AG09309 (cell line): ENCODE data around the gene KCNJ10.

ENCODE experiments used
- DNase-seq: peaks from one replicate; pipeline ENCODE4 v3.0.0-alpha.2; 2010; ENCODE audit warnings: low read depth
- H3K4me3 ChIP-seq: 2 replicates; pipeline ENCODE4 v1.5.1; 2011; ENCODE audit warnings: mild to moderate bottlenecking, low read depth, low read length, moderate library complexity; ENCODE audit not compliant: control insufficient read depth
- CTCF ChIP-seq: IDR thresholded peaks from 2 replicates; pipeline ENCODE4 v1.5.1; 2011; ENCODE audit warnings: mild to moderate bottlenecking, low read depth, low read length, inconsistent platforms; ENCODE audit not compliant: insufficient read depth, control insufficient read depth; ENCODE audit errors: missing control alignments

The KCNJ10 gene

GRCh38 chr1:159986531-159986930, 83.4 kb downstream of the KCNJ10 start:
- no peak for TF ChIP-seq CTCF
- DNase-seq = no peak
- no peak overlapping the region for H3K4me3 ChIP-seq

DNA sequence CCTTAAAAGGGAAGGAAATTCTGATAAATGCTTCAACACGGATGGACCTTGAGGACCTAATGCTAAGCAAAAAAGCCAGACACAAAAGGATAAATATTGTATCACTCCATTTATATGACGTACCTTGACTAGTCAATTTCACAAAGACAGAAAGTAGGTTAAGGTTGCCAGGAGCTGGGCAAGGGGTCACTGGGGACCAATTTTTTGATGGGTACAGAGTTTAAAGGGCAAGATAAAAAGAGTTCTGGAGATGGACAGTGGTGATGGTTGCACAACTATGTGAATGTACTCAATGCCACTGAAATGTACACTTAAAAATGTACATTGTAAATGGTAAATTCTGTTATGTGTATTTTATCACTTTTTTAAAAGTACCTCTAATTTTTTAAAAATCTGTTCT, 83.9 kb downstream of the KCNJ10 start:
- no peak for DNase-seq
- TF ChIP-seq CTCF = no peak
- H3K4me3 ChIP-seq = no peak overlapping the region

GRCh38 chr1:159985473-159985872, 84.5 kb downstream of the KCNJ10 start:
- no peak overlapping the region for H3K4me3 ChIP-seq
- DNase-seq = no peak
- no peak for TF ChIP-seq CTCF

GRCh38 chr1:159983681-159984080, 86.3 kb downstream of the KCNJ10 start:
- no peak for DNase-seq
- H3K4me3 ChIP-seq = no peak overlapping the region
- no peak for TF ChIP-seq CTCF

DNA sequence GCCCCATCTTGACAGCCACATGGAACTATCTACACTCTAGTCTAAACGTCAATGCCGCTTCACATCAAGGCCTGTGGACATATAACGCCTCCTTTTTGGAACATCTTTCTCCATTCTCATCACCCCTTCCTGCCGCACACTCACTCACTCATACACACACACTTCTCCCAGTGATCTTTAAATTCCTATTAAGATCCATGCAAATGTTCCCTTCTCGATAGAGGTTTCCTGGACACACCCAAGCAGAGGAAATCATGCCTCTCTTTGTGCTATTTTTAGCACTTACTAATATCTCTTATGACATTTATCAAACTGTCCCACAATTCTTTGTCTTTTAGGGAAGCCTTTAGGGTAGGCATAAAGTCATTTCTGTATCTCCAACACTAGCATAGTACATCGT, 87.7 kb downstream of the KCNJ10 start:
- no peak for TF ChIP-seq CTCF
- DNase-seq = no peak
- no peak overlapping the region for H3K4me3 ChIP-seq

DNA sequence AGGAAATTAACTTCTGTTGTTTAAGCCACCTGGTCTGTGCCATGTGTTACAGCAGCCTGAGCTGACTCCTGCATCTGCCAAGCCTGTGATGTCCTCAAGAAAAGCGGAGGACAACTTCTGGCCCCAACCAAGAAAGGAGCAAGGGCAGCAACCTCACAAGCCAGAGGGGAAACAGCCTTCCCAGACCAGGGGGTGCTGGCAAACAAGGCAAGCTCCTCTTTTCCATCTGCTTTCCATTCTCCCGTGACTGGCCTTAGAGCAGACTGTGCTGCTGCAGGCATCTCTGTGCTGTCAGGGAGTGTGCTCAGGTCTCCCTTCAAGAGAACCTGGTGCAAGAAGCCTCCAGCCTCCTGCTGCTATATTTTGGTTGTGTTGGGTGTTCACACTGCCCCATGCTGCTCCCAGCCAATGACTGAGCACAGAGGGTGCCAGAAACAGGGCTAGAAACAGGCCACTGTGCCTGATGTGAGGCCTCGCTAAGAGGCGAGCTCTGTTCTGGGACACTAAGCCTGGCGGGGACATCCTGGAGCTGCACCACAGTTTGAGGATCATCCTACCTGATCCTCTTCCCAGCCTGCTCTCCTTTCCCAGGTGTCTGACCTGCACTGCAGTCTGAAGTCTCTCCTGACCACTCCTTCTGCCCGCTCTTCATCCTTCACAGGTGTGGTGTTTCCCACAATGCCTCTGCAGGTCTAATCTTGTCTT, 88.5 kb downstream of the KCNJ10 start:
- H3K4me3 ChIP-seq = no peak overlapping the region
- no peak for TF ChIP-seq CTCF
- no peak for DNase-seq
